GM23338 (cell line): ENCODE results near the gene LALBA.
"Not testable (repeated sequence)": the region's sequence is repeated elsewhere in the genome, so short reads cannot be mapped to it uniquely, and the experiment has no call there.

Source experiments
- CREB1 ChIP-seq: fragments of 250-450 bp; sonication (Bioruptor Pico); IDR thresholded peaks from 2 replicates; pipeline ENCODE4 v1.5.0; 2020; ENCODE audit warnings: low read depth, mild to moderate bottlenecking, moderate library complexity
- EZH2 ChIP-seq: fragments of 200-600 bp; sonication (generic); IDR thresholded peaks from one replicate; pipeline ENCODE4 v1.8.0; 2017; ENCODE audit warnings: antibody characterized with exemption, mild to moderate bottlenecking, low read depth; ENCODE audit not compliant: unreplicated experiment
- EZH2phosphoT487 ChIP-seq: fragments of 200-600 bp; sonication (generic); IDR thresholded peaks from one replicate; pipeline ENCODE4 v1.8.1; 2018; ENCODE audit warnings: antibody characterized with exemption; ENCODE audit not compliant: unreplicated experiment
- JUNB ChIP-seq: IDR thresholded peaks from one replicate; pipeline ENCODE4 v1.6.1; 2016; ENCODE audit warnings: antibody characterized with exemption; ENCODE audit not compliant: unreplicated experiment
- NANOG ChIP-seq: IDR thresholded peaks from 2 replicates; pipeline ENCODE4 v1.6.1; 2016; ENCODE audit warnings: antibody characterized with exemption, borderline replicate concordance
- POLR2AphosphoS5 ChIP-seq: IDR thresholded peaks from 2 replicates; pipeline ENCODE4 v1.6.1; 2016; ENCODE audit warnings: antibody characterized with exemption, low read depth
- ZNF331 ChIP-seq: fragments of 250-450 bp; sonication (Bioruptor Pico); IDR thresholded peaks from 2 replicates; pipeline ENCODE4 v1.5.0; 2020; ENCODE audit warnings: low read depth, mild to moderate bottlenecking, moderate library complexity
- TF ChIP-seq, protein P1 (sequence below): IDR thresholded peaks from one replicate; pipeline ENCODE4 v1.6.1; 2018; ENCODE audit warnings: antibody characterized with exemption; ENCODE audit not compliant: unreplicated experiment
- TF ChIP-seq, protein P2 (sequence below), 2 experiments: fragments of 200-600 bp in 1 of 2; sonication (generic) in 1 of 2; conservative IDR thresholded peaks; 2 replicates each; pipeline versions ENCODE4 v1.5.1 to v1.6.1; 2016 to 2017; ENCODE audit warnings: antibody characterized with exemption in 2 of 2, low read depth in 2 of 2, mild to moderate bottlenecking in 2 of 2, moderate library complexity in 1 of 2
- TF ChIP-seq, protein P3 (sequence below): IDR thresholded peaks from 2 replicates; pipeline ENCODE4 v1.6.1; 2016; ENCODE audit warnings: antibody characterized with exemption

DNA sequence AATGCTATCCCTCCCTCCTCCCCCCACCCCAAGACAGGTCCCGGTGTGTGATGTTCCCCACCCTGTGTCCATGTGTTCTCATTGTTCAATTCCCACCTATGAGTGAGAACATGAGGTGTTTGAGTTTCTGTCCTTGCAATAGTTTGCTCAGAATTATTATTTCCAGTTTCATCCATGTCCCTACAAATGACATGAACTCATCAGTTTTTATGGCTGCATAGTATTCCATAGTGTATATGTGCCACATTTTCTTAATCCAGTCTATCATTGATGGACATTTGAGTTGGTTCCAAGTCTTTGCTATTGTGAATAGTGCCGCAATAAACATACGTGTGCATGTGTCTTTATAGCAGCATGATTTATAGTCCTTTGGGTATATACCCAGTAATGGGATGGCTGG is 22.8 kb downstream of the LALBA start:
- TF ChIP-seq EZH2phosphoT487; POLR2AphosphoS5; EZH2; CREB1; ZNF331 (CRISPR knock-in tag); JUNB; NANOG: not testable (repeated sequence)
- TF ChIP-seq, protein P1, sequence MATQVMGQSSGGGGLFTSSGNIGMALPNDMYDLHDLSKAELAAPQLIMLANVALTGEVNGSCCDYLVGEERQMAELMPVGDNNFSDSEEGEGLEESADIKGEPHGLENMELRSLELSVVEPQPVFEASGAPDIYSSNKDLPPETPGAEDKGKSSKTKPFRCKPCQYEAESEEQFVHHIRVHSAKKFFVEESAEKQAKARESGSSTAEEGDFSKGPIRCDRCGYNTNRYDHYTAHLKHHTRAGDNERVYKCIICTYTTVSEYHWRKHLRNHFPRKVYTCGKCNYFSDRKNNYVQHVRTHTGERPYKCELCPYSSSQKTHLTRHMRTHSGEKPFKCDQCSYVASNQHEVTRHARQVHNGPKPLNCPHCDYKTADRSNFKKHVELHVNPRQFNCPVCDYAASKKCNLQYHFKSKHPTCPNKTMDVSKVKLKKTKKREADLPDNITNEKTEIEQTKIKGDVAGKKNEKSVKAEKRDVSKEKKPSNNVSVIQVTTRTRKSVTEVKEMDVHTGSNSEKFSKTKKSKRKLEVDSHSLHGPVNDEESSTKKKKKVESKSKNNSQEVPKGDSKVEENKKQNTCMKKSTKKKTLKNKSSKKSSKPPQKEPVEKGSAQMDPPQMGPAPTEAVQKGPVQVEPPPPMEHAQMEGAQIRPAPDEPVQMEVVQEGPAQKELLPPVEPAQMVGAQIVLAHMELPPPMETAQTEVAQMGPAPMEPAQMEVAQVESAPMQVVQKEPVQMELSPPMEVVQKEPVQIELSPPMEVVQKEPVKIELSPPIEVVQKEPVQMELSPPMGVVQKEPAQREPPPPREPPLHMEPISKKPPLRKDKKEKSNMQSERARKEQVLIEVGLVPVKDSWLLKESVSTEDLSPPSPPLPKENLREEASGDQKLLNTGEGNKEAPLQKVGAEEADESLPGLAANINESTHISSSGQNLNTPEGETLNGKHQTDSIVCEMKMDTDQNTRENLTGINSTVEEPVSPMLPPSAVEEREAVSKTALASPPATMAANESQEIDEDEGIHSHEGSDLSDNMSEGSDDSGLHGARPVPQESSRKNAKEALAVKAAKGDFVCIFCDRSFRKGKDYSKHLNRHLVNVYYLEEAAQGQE, result not testable (repeated sequence)
- TF ChIP-seq, protein P2, sequence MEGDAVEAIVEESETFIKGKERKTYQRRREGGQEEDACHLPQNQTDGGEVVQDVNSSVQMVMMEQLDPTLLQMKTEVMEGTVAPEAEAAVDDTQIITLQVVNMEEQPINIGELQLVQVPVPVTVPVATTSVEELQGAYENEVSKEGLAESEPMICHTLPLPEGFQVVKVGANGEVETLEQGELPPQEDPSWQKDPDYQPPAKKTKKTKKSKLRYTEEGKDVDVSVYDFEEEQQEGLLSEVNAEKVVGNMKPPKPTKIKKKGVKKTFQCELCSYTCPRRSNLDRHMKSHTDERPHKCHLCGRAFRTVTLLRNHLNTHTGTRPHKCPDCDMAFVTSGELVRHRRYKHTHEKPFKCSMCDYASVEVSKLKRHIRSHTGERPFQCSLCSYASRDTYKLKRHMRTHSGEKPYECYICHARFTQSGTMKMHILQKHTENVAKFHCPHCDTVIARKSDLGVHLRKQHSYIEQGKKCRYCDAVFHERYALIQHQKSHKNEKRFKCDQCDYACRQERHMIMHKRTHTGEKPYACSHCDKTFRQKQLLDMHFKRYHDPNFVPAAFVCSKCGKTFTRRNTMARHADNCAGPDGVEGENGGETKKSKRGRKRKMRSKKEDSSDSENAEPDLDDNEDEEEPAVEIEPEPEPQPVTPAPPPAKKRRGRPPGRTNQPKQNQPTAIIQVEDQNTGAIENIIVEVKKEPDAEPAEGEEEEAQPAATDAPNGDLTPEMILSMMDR (conservative IDR thresholded peaks at IDR 0.05; ENCODE audit: low read depth in 2 of 2), result not testable (repeated sequence)
- TF ChIP-seq, protein P3, sequence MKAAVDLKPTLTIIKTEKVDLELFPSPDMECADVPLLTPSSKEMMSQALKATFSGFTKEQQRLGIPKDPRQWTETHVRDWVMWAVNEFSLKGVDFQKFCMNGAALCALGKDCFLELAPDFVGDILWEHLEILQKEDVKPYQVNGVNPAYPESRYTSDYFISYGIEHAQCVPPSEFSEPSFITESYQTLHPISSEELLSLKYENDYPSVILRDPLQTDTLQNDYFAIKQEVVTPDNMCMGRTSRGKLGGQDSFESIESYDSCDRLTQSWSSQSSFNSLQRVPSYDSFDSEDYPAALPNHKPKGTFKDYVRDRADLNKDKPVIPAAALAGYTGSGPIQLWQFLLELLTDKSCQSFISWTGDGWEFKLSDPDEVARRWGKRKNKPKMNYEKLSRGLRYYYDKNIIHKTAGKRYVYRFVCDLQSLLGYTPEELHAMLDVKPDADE, result not testable (repeated sequence)
